ENCODE results near the gene AKR1A1.
"Not testable (repeated sequence)": the region's sequence is repeated elsewhere in the genome, so short reads cannot be mapped to it uniquely, and the experiment has no call there.

Gene AKR1A1

DNA sequence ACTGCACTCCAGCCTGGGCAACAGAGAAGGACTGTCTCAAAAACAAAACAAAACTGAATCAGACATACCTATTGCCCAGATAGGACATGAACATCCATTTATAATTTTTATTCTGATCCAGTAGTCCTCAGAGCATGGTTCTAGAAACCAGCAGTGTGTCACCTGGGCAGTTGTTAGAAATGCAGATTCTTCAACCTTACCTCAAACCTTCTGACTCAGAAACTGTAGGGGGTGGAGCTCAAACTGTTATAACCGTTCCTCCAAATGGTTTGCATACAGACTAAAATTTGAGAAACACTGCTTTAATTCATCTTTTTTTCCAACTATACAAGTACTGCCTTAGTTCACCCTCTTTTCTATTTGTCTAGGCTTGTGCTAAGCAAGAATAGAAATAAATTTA is 39.2 kb downstream of the AKR1A1 start:
- no peak for DNase-seq (ENCODE audit: low spot score)
- in situ Hi-C loops (cut with MboI; ENCODE audit: low pct_unique_long_range_greater_than_20kb, low sequenced_read_pairs, unreplicated experiment), result no loop called here
- TF ChIP-seq, protein P1, sequence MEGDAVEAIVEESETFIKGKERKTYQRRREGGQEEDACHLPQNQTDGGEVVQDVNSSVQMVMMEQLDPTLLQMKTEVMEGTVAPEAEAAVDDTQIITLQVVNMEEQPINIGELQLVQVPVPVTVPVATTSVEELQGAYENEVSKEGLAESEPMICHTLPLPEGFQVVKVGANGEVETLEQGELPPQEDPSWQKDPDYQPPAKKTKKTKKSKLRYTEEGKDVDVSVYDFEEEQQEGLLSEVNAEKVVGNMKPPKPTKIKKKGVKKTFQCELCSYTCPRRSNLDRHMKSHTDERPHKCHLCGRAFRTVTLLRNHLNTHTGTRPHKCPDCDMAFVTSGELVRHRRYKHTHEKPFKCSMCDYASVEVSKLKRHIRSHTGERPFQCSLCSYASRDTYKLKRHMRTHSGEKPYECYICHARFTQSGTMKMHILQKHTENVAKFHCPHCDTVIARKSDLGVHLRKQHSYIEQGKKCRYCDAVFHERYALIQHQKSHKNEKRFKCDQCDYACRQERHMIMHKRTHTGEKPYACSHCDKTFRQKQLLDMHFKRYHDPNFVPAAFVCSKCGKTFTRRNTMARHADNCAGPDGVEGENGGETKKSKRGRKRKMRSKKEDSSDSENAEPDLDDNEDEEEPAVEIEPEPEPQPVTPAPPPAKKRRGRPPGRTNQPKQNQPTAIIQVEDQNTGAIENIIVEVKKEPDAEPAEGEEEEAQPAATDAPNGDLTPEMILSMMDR (IDR thresholded peaks at IDR 0.05; ENCODE audit: extremely low read depth, insufficient read depth, missing control alignments), result no peak

DNA sequence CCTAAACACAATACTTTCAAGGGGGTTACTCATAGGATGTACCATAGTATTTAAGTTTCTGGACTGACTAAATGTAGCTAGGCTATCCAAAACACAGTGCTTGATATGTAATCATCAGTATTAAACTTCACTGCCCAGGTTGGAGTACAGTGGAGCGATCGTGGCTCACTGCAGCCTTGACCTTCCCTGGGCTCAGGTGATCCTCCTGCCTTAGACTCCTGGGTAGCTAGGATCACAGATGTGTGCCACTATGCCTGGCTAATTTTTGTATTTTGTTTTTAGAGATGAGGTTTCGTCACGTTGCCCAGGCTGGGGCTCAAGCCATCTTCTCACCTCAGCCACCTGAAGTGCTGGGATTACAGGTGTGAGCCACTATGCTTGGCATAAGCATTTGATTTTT is 43.8 kb downstream of the AKR1A1 start:
- TF ChIP-seq, protein P1 (IDR thresholded peaks at IDR 0.05; ENCODE audit: extremely low read depth, insufficient read depth, missing control alignments), result no peak
- in situ Hi-C loops (cut with MboI; ENCODE audit: low pct_unique_long_range_greater_than_20kb, low sequenced_read_pairs, unreplicated experiment), result no loop called here

DNA sequence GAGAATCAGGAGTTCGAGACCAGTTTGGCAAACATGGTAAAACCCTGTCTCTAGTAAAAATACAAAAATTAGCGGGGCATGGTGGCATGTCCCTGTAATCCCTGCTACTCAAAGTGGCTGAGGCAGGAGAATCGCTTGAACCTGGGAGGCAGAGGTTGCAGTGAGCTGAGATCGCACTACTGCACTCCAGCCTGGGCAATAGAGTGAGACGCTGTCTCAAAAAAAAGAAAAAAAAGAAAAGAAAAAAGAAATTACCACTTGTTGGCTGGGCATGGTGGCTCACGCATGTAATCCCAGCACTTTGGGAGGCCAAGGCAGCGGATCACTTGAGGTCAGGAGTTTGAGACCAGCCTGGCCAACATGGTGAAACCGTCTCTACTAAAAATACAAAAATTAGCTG is 46.1 kb downstream of the AKR1A1 start:
- DNase-seq (ENCODE audit: low spot score); in situ Hi-C loops (cut with MboI; ENCODE audit: low pct_unique_long_range_greater_than_20kb, low sequenced_read_pairs, unreplicated experiment): not testable (repeated sequence)

More for the DNA sequence above, 43.8 kb downstream of the AKR1A1 start:
- DNase-seq (ENCODE audit: low spot score), result no peak

DNA sequence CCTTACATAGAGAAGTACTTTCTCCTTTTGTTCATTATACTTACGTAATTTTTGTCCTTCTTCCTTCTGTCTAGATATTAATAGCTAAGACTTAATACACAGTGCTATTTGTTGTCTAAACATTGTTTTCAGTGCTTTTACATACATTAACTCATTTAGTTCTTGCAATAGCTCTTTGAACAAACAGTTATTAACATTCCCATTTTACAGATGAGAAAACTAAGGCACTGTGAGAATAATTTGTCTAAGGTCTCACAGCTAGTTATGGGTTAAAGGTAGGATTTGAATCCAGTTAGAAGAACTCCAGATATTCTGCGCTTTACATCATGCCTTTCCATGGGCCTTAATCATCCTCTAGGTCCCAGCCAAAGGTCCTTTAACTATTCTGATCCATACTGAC is 53.6 kb downstream of the AKR1A1 start:
- no peak for DNase-seq (ENCODE audit: low spot score)
- TF ChIP-seq, protein P1 (IDR thresholded peaks at IDR 0.05; ENCODE audit: extremely low read depth, insufficient read depth, missing control alignments), result no peak
- in situ Hi-C loops (cut with MboI; ENCODE audit: low pct_unique_long_range_greater_than_20kb, low sequenced_read_pairs, unreplicated experiment), result no loop called here

DNA sequence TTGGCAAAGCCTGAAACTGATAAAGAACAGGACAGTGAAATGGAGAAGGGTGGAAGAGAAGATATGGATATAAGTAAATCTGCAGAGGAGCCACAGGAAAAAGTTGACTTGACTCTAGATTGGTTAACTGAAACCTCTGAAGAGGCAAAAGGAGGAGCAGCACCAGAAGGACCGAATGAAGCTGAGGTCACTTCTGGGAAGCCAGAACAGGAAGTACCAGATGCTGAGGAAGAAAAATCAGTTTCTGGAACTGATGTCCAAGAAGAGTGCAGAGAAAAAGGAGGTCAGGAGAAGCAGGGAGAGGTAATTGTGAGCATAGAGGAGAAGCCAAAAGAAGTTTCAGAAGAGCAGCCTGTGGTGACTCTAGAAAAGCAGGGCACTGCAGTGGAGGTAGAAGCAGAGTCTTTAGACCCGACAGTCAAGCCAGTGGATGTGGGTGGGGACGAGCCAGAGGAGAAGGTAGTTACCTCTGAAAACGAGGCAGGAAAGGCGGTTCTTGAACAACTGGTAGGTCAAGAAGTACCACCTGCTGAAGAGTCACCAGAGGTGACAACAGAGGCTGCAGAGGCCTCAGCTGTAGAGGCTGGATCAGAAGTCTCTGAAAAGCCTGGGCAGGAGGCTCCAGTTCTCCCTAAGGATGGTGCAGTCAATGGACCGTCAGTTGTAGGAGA is 56.9 kb downstream of the AKR1A1 start:
- in situ Hi-C loops (cut with MboI; ENCODE audit: low pct_unique_long_range_greater_than_20kb, low sequenced_read_pairs, unreplicated experiment), result no loop called here
- no peak for DNase-seq (ENCODE audit: low spot score)
- TF ChIP-seq, protein P1 (IDR thresholded peaks at IDR 0.05; ENCODE audit: extremely low read depth, insufficient read depth, missing control alignments), result no peak

DNA sequence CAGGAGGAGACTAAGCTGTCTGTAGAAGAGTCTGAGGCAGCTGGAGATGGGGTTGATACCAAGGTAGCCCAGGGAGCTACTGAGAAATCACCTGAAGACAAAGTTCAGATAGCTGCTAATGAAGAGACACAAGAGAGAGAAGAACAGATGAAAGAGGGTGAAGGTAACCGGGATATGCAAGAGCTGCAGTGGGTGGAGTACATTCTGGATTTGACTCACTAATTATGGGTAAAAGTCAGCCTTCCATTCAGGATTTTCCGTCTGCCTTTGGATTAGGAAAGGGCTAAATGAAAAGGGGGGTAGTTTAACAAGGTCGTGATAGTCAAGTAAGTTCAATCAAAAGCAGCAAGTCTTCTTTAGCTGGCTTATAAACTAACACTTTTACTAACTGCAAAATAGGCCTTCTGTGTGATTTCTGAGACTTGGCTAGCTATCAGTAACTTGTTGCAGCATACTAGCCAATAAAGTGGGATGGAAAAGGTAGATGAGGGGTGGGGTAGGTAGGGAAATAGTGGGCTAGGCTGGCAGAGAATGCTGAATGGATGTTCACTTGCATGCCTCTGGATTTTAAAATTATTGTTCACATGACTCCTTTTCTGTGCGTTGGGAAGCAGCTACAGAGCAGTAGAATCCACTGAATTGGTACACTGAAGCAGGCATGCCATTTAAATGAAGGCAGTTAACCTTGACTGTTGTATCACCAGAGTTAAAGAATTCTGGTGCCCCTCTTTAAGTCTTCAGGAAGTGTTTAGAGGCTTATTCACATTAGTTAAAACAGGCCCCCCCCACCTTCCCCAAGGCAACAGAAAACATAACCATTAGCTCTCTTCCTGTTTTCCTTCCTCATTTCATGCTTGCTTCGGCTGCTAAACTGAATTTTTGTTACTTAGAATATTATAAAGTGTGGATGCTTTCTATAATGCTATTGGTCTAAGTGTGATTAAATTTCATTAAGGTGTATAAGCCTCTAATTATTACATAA is 57.8 kb downstream of the AKR1A1 start:
- TF ChIP-seq, protein P1 (IDR thresholded peaks at IDR 0.05; ENCODE audit: extremely low read depth, insufficient read depth, missing control alignments), result no peak
- in situ Hi-C loops (cut with MboI; ENCODE audit: low pct_unique_long_range_greater_than_20kb, low sequenced_read_pairs, unreplicated experiment), result no loop called here
- no peak for DNase-seq (ENCODE audit: low spot score)
